B cell (primary cell): ENCODE data around the gene CLCN1. TPM values are rescaled to one million over a fixed set of nuclear protein-coding genes. Genes with fewer than 3 reads are reported as not detected.
A peak's percentile ranks its signal among the peaks of the same experiment; 100 is the strongest.

ENCODE experiments used
- ATAC-seq: fragments of 200-7000 bp; cut with Tn5 transposase; one replicate; pipeline ENCODE4 v1.10.0; 2021; ENCODE audit warnings: low read depth, mild to moderate bottlenecking, moderate number of reproducible peaks, moderate library complexity
- CTCF ChIA-PET: fragments of 350-600 bp; sonication (Branson Sonifier 250); formaldehyde crosslinking; loops from one replicate; lab custom pipeline; 2021; ENCODE audit warnings: antibody characterized with exemption, inconsistent platforms; lab: Charles Lee
- POLR2A ChIA-PET: fragments of 350-600 bp; sonication (Branson Sonifier 250); formaldehyde crosslinking; loops from one replicate; lab custom pipeline; 2021; ENCODE audit warnings: antibody characterized with exemption; lab: Charles Lee
- DNase-seq: peaks from one replicate; pipeline ENCODE4 v3.0.0; 2013
- H2AFZ ChIP-seq: 2 replicates; pipeline ENCODE4 v1.6.1; 2012; ENCODE audit warnings: mild to moderate bottlenecking, low read depth, low read length; ENCODE audit not compliant: insufficient read depth, poor library complexity, severe bottlenecking
- H3K27ac ChIP-seq, 2 donors: 1 replicate in 1 of 2; 2 replicates in 1 of 2; pipeline ENCODE4 v1.5.1; 2012 to 2013; ENCODE audit warnings: low read length in 2 of 2, mild to moderate bottlenecking in 2 of 2, moderate library complexity in 1 of 2
- H3K27me3 ChIP-seq, 4 experiments: fragments of 200-600 bp in 1 of 4; sonication (generic) in 1 of 4; replicated peaks in 1 of 4; 1 replicate in 2 of 4; 2 replicates in 2 of 4; pipeline versions ENCODE4 v1.6.1 to v1.7.0; 2013 to 2016; ENCODE audit warnings: low read length in 3 of 4, mild to moderate bottlenecking in 2 of 4, mixed read lengths in 1 of 4, moderate library complexity in 1 of 4; ENCODE audit not compliant: insufficient read depth in 4 of 4, control insufficient read depth in 3 of 4; ENCODE audit errors: control extremely low read depth in 1 of 4
- H3K36me3 ChIP-seq, 2 experiments: replicated peaks in 1 of 2; 1 replicate in 1 of 2; 2 replicates in 1 of 2; pipeline versions ENCODE4 v1.6.1 to v1.7.1; 2013; ENCODE audit warnings: low read length in 1 of 2; ENCODE audit not compliant: insufficient read depth in 2 of 2, control insufficient read depth in 1 of 2; ENCODE audit errors: control extremely low read depth in 1 of 2, extremely low read depth in 1 of 2
- H3K4me1 ChIP-seq, 2 donors: fragments of 200-600 bp in 1 of 2; sonication (generic) in 1 of 2; 1 replicate in 1 of 2; 2 replicates in 1 of 2; pipeline versions ENCODE4 v1.5.1 to v1.6.1; 2013 to 2017; ENCODE audit warnings: low read length in 2 of 2; ENCODE audit not compliant: control insufficient read depth in 2 of 2, insufficient read depth in 2 of 2
- H3K4me2 ChIP-seq: replicated peaks from 2 replicates; pipeline ENCODE3; 2012; ENCODE audit warnings: mild to moderate bottlenecking, low read depth, low read length; ENCODE audit not compliant: poor library complexity, severe bottlenecking
- H3K4me3 ChIP-seq, 5 experiments: fragments of 200-600 bp in 1 of 5; sonication (generic) in 1 of 5; 1 replicate in 3 of 5; 2 replicates in 2 of 5; pipeline versions ENCODE4 v1.5.1 to v1.7.0; 2011 to 2016; ENCODE audit warnings: low read length in 4 of 5, mild to moderate bottlenecking in 4 of 5, low read depth in 2 of 5, control low read depth in 1 of 5, moderate library complexity in 1 of 5; ENCODE audit not compliant: insufficient read depth in 1 of 5; ENCODE audit errors: control extremely low read depth in 1 of 5, extremely low read depth in 1 of 5
- H3K79me2 ChIP-seq: fragments of 200-600 bp; sonication (generic); one replicate; pipeline ENCODE4 v1.6.0; 2016; ENCODE audit warnings: low read length; ENCODE audit not compliant: control insufficient read depth, insufficient read depth
- H3K9ac ChIP-seq: fragments of 200-600 bp; sonication (generic); 2 replicates; pipeline ENCODE4 v1.6.1; 2017; ENCODE audit warnings: mild to moderate bottlenecking, low read length, moderate library complexity
- H3K9me3 ChIP-seq, 3 donors: one replicate each; pipeline versions ENCODE4 v1.6.1 to v1.7.1; 2013; ENCODE audit warnings: low read length in 2 of 3; ENCODE audit not compliant: control insufficient read depth in 2 of 3, insufficient read depth in 1 of 3; ENCODE audit errors: control extremely low read depth in 1 of 3
- H4K20me1 ChIP-seq: 2 replicates; pipeline ENCODE4 v1.6.0; 2012; ENCODE audit warnings: mild to moderate bottlenecking, low read length; ENCODE audit not compliant: insufficient read depth, control insufficient read depth, poor library complexity, severe bottlenecking
- H3K27ac Mint-ChIP-seq: one replicate; pipeline ENCODE4 v1.8.0; 2021; ENCODE audit warnings: mixed read lengths
- H3K27me3 Mint-ChIP-seq: one replicate; pipeline ENCODE4 v1.8.0; 2021; ENCODE audit warnings: mixed read lengths
- H3K4me1 Mint-ChIP-seq: one replicate; pipeline ENCODE4 v1.8.0; 2021; ENCODE audit warnings: mixed read lengths
- H3K4me3 Mint-ChIP-seq: one replicate; pipeline ENCODE4 v1.8.0; 2021; ENCODE audit warnings: mixed read lengths
- H3K9me3 Mint-ChIP-seq: one replicate; pipeline ENCODE4 v1.8.0; 2022; ENCODE audit warnings: mixed read lengths; ENCODE audit not compliant: insufficient read depth
- EZH2 ChIP-seq: IDR thresholded peaks from 2 replicates; pipeline ENCODE4 v1.6.1; 2012; ENCODE audit warnings: borderline replicate concordance, low read depth, mild to moderate bottlenecking, moderate library complexity, low read length; ENCODE audit not compliant: insufficient read depth, poor library complexity, severe bottlenecking
- WGBS: methylation state at CpG from one replicate; pipeline ENCODE4 v1.1.5; 2013; ENCODE audit warnings: missing lambda C conversion rate; ENCODE audit not compliant: insufficient coverage; 5-methylcytosine and 5-hydroxymethylcytosine counted together
- intact Hi-C: fragments of 100-400 bp; cut with micrococcal nuclease; formaldehyde crosslinking; loops from one replicate; pipeline ENCODE4 v1.10.0; 2022
- polyA plus RNA-seq: library from polyadenylated mRNA; depleted of rRNA; stranded (reverse); fragments of >200 nt; gene quantifications from 2 replicates; pipeline ENCODE4 v1.2.3, GENCODE V29; 2012
- total RNA-seq, 2 donors: library from RNA; stranded (reverse); fragments of 120-200 nt in 1 of 2; gene quantifications; 1 replicate in 1 of 2; 2 replicates in 1 of 2; pipeline versions ENCODE4 v1.2.3 to v1.2.4, GENCODE V29; 2013 to 2022
- TF ChIP-seq, protein P1 (sequence below): fragments of 200-600 bp; IDR thresholded peaks from one replicate; pipeline ENCODE4 v1.8.0; 2022; ENCODE audit warnings: antibody characterized with exemption, mild to moderate bottlenecking

Gene CLCN1
- total and polyA plus RNA-seq, 2 donors (not counting 1 experiment from before 2014, with no cell fraction given) = not detected

DNA sequence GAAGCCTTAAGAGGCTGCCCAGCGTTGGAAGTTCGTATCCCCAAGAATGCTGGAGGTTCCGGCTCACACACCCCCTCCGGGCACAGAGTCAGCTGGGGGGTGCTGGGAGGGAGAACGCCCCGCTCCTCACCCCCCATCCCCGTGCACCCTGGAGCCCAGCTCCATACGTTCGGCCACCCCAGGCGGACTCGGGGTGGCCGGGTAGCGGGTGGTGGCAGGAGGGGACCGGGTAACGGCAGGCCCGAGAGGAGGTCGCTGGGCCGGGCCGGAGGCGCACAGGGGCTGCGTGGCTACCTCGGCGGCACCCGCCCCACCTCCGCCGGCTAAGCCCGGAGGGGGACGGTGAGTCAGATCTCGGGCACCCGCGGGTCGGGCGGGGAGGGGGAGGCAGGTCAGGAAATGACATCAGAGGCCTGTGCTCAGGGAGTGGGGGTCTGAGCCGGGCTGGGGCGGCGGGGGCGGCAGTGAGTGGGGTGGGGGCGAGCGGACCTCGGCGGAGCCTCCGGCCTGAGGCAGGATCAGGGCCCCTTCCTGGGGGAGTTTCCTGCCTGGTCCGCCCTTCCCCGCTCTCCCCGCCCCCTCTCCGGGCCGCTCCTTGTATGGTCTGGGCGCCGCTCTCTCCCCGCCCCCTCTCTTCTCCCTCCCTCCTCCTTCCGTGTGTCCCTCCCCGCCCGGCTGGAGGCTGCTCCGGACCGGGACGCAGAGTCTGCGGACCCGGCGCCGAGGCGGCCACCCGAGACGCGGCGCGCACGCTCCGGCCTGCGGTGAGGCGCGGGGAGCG lies 64.9 kb downstream of the CLCN1 start, which contains the start of gene ZYX:
Gene ZYX, plus strand, starts transcription at position 700 of the 781 bp plus-strand sequence. CDS start 227 bp downstream, outside the sequence.
- WGBS = under 1% methylated on average over 61 of the region's 72 CpGs
- intact Hi-C loops = loop anchor here (1.0 to 5.0 kb wide), 9 partner anchors 18 to 574 kb away; partner anchors contain the start of genes CASP2, EPHA1, FAM131B and GSTK1
- DNase-seq = peak; percentile 86
- Histone ChIP-seq H3K79me2 (peaks cover 4% of the 10 kb centered on the region), H3K4me2 (peak within 1 kb of the TSS; percentile 99), H3K4me1 (peaks cover 40 to 53% of the 10 kb centered on the region in 2 donors), H4K20me1 (no peaks in the 10 kb centered on the region), H3K9ac (peak within 1 kb of the TSS; percentile 99), H3K9me3 (no peaks in the 10 kb centered on the region), H3K27me3 (no peaks in the 10 kb centered on the region), H2AFZ (peak within 1 kb of the TSS; percentile 97), H3K4me3 (peak within 1 kb of the TSS; percentile 22 to 99 (median 90)), H3K36me3 (no peaks in the 10 kb centered on the region), H3K27ac (peak within 1 kb of the TSS; percentile 87 to 89)
- ChIA-PET POLR2A (interaction anchor here (0.7 to 1.3 kb wide), 3 partner anchors 20 to 94 kb away, joined by 4 to 6 read pairs (median 5); partner anchors contain the start of gene EPHA1), CTCF (interaction anchor here (0.6 to 3.1 kb wide), 20 partner anchors 8 to 747 kb away, joined by 3 to 28 read pairs (median 4); partner anchors contain the start of genes CASP2 and EPHA1)
- Mint-ChIP-seq H3K9me3 (no peaks in the 10 kb centered on the region), H3K4me1 (peaks cover 22% of the 10 kb centered on the region), H3K27ac (peak within 1 kb of the TSS; percentile 93), H3K4me3 (peak within 1 kb of the TSS; percentile 92), H3K27me3 (no peaks in the 10 kb centered on the region)
- no peak for TF ChIP-seq EZH2
- TF ChIP-seq, protein P1, sequence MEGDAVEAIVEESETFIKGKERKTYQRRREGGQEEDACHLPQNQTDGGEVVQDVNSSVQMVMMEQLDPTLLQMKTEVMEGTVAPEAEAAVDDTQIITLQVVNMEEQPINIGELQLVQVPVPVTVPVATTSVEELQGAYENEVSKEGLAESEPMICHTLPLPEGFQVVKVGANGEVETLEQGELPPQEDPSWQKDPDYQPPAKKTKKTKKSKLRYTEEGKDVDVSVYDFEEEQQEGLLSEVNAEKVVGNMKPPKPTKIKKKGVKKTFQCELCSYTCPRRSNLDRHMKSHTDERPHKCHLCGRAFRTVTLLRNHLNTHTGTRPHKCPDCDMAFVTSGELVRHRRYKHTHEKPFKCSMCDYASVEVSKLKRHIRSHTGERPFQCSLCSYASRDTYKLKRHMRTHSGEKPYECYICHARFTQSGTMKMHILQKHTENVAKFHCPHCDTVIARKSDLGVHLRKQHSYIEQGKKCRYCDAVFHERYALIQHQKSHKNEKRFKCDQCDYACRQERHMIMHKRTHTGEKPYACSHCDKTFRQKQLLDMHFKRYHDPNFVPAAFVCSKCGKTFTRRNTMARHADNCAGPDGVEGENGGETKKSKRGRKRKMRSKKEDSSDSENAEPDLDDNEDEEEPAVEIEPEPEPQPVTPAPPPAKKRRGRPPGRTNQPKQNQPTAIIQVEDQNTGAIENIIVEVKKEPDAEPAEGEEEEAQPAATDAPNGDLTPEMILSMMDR = no peak
- peak; percentile 77 for ATAC-seq
